Esophagus muscularis mucosa (tissue), 4 donors: Measurements from ENCODE around the gene OR2S2. TPM values are rescaled to one million over a fixed set of nuclear protein-coding genes. Genes with fewer than 3 reads are reported as not detected.

Source experiments
- DNase-seq: peaks from one replicate; pipeline ENCODE4 v3.0.0-alpha.2; 2017; ENCODE audit errors: extremely low spot score
- H3K27ac ChIP-seq, 4 donors: fragments of 200-600 bp; sonication (generic); replicated peaks in 1 of 4; 1 replicate in 3 of 4; 2 replicates in 1 of 4; pipeline ENCODE4 v1.5.1; 2016 to 2019; ENCODE audit warnings: mild to moderate bottlenecking in 1 of 4
- H3K27me3 ChIP-seq, 4 donors: fragments of 200-600 bp; sonication (generic); one replicate each; pipeline versions ENCODE4 v1.5.1 to v1.6.0; 2016 to 2019
- H3K36me3 ChIP-seq, 4 donors: fragments of 200-600 bp; sonication (generic); one replicate each; pipeline ENCODE4 v1.5.1; 2016 to 2019
- H3K4me1 ChIP-seq, 4 donors: fragments of 200-600 bp; sonication (generic); one replicate each; pipeline ENCODE4 v1.5.1; 2016 to 2019
- H3K4me3 ChIP-seq, 4 donors: fragments of 200-600 bp; sonication (generic); 1 replicate in 2 of 4; 2 replicates in 2 of 4; pipeline ENCODE4 v1.5.1; 2016 to 2019; ENCODE audit warnings: mild to moderate bottlenecking in 4 of 4, moderate library complexity in 1 of 4
- H3K9me3 ChIP-seq, 4 donors: fragments of 200-600 bp; sonication (generic); 1 replicate in 3 of 4; 2 replicates in 1 of 4; pipeline ENCODE4 v1.5.1; 2016 to 2019
- EP300 ChIP-seq: sonication (generic); formaldehyde crosslinking; IDR thresholded peaks from one replicate; pipeline ENCODE4 v1.6.1; 2017; ENCODE audit warnings: antibody characterized with exemption
- POLR2A ChIP-seq: fragments of 450-650 bp; IDR thresholded peaks from one replicate; pipeline ENCODE4 v1.6.1; 2017; ENCODE audit warnings: antibody characterized with exemption, moderate library complexity, mild to moderate bottlenecking, low read depth
- POLR2AphosphoS5 ChIP-seq, 2 donors: sonication (generic); formaldehyde crosslinking; IDR thresholded peaks; one replicate each; pipeline ENCODE4 v1.6.1; 2017; ENCODE audit warnings: antibody characterized with exemption in 2 of 2
- WGBS: methylation state at CpG from one replicate; pipeline ENCODE4 v1.1.5; 2018; 5-methylcytosine and 5-hydroxymethylcytosine counted together
- intact Hi-C: fragments of 100-400 bp; cut with DNase I; formaldehyde crosslinking; loops from one replicate; pipeline ENCODE4 v1.15.1; 2023
- total RNA-seq, 4 donors: library from RNA; depleted of rRNA; stranded (reverse); fragments of >200 nt; gene quantifications; one replicate each; pipeline versions ENCODE4 v1.1.0 to v1.2.1, GENCODE V29; 2016
- TF ChIP-seq, protein P1 (sequence below), 3 experiments: fragments of 200-600 bp in 2 of 3; fragments of 450-650 bp in 1 of 3; sonication (generic) in 2 of 3; IDR thresholded peaks; one replicate each; pipeline ENCODE4 v1.5.1; 2017 to 2019; ENCODE audit warnings: antibody characterized with exemption in 3 of 3, mild to moderate bottlenecking in 2 of 3, moderate library complexity in 1 of 3

The OR2S2 gene, protein sequence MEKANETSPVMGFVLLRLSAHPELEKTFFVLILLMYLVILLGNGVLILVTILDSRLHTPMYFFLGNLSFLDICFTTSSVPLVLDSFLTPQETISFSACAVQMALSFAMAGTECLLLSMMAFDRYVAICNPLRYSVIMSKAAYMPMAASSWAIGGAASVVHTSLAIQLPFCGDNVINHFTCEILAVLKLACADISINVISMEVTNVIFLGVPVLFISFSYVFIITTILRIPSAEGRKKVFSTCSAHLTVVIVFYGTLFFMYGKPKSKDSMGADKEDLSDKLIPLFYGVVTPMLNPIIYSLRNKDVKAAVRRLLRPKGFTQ
- total RNA-seq: not detected

DNA sequence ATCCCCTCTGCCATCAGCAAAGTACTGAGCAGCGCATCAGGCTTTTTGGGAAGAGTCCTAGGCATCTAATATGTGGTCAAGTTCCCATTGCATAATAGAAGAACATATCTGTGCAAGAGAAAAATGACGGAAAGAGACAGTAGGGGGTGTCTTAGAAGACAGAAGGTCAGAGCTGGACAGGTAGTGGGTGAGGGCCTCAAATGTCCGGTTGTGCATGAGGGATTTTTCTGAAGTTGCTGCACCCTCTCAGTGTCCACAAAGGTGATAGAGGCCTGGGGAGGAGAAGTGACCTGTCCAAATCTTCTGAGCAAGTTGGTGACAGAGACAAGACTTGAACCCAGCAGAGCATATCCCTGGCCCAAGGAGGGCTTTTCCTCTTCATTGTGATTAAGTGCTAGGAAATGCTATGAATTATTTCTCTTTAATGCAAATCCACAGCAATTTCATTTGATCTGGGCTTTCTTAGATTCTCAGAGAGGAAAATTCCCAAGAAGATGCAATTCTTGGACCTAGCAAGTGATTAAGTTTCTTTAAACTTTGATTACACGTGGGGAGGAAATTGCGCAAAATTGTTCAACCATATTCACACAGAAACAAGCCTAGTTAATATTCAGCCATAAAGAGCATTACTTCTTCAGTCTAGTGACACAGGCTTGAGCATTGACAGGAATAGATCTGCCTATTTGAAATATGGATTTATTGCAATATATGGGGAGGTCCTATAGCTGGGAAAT lies at the start of gene OR2S2:
TSS of gene OR2S2 (minus strand) at position 51 of the 734 bp plus-strand sequence. CDS start 56 bp downstream, outside the sequence.
- Histone ChIP-seq H3K36me3 (no peaks in the 10 kb centered on the region), H3K27ac (no peak within 1 kb of the TSS), H3K4me1 (peaks cover 0 to 16% (median 12%) of the 10 kb centered on the region in 4 donors), H3K9me3 (no peaks in the 10 kb centered on the region), H3K27me3 (peaks cover 0 to 27% (median 0%) of the 10 kb centered on the region in 4 donors), H3K4me3 (no peak within 1 kb of the TSS)
- no peak for DNase-seq
- TF ChIP-seq, protein P1, sequence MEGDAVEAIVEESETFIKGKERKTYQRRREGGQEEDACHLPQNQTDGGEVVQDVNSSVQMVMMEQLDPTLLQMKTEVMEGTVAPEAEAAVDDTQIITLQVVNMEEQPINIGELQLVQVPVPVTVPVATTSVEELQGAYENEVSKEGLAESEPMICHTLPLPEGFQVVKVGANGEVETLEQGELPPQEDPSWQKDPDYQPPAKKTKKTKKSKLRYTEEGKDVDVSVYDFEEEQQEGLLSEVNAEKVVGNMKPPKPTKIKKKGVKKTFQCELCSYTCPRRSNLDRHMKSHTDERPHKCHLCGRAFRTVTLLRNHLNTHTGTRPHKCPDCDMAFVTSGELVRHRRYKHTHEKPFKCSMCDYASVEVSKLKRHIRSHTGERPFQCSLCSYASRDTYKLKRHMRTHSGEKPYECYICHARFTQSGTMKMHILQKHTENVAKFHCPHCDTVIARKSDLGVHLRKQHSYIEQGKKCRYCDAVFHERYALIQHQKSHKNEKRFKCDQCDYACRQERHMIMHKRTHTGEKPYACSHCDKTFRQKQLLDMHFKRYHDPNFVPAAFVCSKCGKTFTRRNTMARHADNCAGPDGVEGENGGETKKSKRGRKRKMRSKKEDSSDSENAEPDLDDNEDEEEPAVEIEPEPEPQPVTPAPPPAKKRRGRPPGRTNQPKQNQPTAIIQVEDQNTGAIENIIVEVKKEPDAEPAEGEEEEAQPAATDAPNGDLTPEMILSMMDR (IDR thresholded peaks at IDR 0.05): no peak
- TF ChIP-seq POLR2A (no peak), POLR2AphosphoS5 (IDR thresholded peaks at IDR 0.05) (no peak), EP300 (no peak)
- intact Hi-C loops: no loop called here
- WGBS: 91% methylated on average over 5 of the region's 5 CpGs

DNA sequence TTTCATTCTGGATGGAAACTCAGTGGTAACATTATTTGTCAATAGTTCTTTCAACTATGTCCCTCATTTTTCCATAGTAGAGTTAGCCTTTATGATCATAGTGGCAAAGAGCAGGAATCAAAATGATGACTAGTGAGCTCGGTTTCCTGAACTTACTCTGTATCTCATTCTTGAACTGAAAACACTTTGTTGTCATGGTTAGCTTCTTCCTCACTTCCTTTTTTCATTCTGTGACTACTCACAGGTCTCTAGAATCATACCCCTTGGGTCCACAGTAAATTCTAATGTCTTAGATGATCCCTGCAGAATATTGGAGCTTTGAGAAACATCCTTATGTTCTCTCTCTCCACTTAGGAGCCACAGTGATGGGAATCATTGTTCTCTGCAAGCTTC lies 49.4 kb upstream of the OR2S2 start:
- TF ChIP-seq POLR2AphosphoS5 (IDR thresholded peaks at IDR 0.05): no peak
- no peak for TF ChIP-seq POLR2A
- TF ChIP-seq, protein P1 (IDR thresholded peaks at IDR 0.05): no peak
- TF ChIP-seq EP300: no peak
- WGBS: 77% methylated on average over 1 of the region's 1 CpG
- intact Hi-C loops: no loop called here

GRCh38 chr9:36006549-36007315 lies 48.8 kb upstream of the OR2S2 start:
- no peak for TF ChIP-seq EP300
- no peak for TF ChIP-seq POLR2A
- TF ChIP-seq POLR2AphosphoS5 (IDR thresholded peaks at IDR 0.05): no peak
- TF ChIP-seq, protein P1 (IDR thresholded peaks at IDR 0.05): no peak
- intact Hi-C loops: no loop called here
- H3K27me3 ChIP-seq: peaks cover 0 to 10% (median 0%) of the 10 kb centered on the region in 4 donors
- no peaks in the 10 kb centered on the region for H3K36me3 ChIP-seq
- no peak for DNase-seq
- peaks cover 6 to 11% (median 7%) of the 10 kb centered on the region in 4 donors for H3K4me1 ChIP-seq
- WGBS: 68% methylated on average over 3 of the region's 3 CpGs
- peaks cover 0 to 9% (median 4%) of the 10 kb centered on the region in 4 donors for H3K9me3 ChIP-seq
- no peak overlapping the region for H3K27ac ChIP-seq
- H3K4me3 ChIP-seq: no peak overlapping the region

More for the DNA sequence above, 49.4 kb upstream of the OR2S2 start:
- no peak for DNase-seq
- H3K27me3 ChIP-seq: peaks cover 0 to 10% (median 0%) of the 10 kb centered on the region in 4 donors
- no peaks in the 10 kb centered on the region for H3K36me3 ChIP-seq
- H3K4me1 ChIP-seq: peaks cover 6 to 11% (median 7%) of the 10 kb centered on the region in 4 donors
- no peak overlapping the region for H3K27ac ChIP-seq
- H3K9me3 ChIP-seq: peaks cover 0 to 9% (median 4%) of the 10 kb centered on the region in 4 donors
- no peak overlapping the region for H3K4me3 ChIP-seq

DNA sequence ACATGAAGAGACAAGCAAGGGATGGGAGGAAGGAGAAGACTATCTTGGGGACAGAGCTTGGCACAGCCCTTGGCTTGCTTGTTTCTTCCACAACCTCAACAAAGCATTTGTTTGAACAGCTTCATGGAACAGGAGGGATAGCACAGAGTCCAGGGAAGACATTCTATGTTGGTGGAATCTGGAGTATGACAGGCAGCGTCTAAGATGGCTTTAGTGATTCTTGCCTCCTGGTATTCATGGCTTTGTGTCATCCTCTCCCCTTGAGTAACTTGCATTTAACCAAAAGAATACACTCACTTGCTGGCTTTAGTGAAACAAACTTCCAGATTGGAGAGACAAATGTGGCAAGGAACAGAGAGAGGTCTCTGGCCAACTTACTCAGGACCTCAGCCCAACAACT lies 47.9 kb upstream of the OR2S2 start:
- Histone ChIP-seq H3K27ac (no peak overlapping the region), H3K4me3 (no peak overlapping the region), H3K4me1 (peaks cover 6 to 11% (median 7%) of the 10 kb centered on the region in 4 donors), H3K9me3 (peaks cover 0 to 9% (median 4%) of the 10 kb centered on the region in 4 donors), H3K27me3 (peaks cover 0 to 10% (median 0%) of the 10 kb centered on the region in 4 donors), H3K36me3 (no peaks in the 10 kb centered on the region)
- TF ChIP-seq POLR2A (no peak), POLR2AphosphoS5 (IDR thresholded peaks at IDR 0.05) (no peak)
- WGBS: 77% methylated on average over 1 of the region's 1 CpG
- no peak for DNase-seq
- intact Hi-C loops: no loop called here
